Left hindlimb (tissue), 1 donor: ENCODE data around the gene DRD3.

Experiments
- DNase-seq: peaks from one replicate; pipeline ENCODE4 v3.0.0-alpha.2; 2018

The DRD3 gene

GRCh38 chr3:114176890-114177289 is 2.0 kb downstream of the DRD3 start:
- no peak for DNase-seq

DNA sequence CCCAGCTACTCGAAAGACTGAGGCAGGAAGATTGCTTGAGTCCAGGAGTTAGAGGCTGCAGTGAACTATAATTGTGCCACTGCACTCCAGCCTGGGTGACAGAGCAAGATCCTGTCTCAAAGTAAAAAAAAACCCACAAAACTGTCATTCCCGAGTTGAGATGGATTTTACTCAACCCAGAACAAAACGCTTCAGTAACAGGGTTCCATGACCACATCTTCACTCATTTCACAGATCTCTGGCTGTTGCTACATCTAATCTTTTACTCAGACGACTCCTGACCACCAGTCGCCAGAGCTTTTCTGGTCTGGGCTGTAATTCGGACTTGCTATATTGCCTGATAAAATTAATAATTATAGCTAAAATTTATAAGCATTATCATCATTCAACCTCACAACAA is 2.4 kb downstream of the DRD3 start:
- no peak for DNase-seq

DNA sequence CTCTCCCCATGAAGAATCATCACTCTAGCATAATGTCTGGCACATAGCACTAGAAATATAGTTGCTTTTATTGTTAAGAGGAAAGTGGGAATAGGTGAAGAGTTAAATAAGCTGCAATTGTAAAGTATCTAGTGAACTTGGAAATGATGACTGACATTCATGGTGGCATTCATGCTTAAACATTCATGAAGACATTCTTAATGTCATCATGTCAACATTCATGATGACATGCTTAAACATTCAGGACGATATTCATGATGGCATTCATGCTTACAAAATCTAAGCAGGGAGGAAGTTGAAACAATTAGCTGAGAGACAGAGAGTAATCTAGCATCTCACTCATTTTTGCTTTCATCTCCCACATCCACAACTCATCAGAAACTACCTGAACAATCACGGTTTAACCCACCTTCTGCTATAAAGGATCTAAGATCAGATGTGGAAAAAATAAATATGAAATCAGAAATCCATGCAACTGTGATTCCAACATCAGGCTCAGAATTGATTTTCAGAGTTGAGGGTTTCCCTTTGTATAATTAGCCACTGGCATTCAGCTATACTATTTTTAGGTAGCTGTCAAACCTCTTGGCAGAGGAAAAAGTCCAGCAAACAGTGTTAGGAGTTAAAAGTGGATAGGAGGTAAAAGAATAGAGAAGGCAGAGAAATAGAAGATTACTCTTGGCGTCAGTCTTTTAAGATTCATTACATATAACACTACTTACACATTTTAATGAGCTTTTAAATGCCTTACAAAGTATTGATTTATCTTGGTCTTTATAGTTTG is 3.5 kb downstream of the DRD3 start:
- no peak for DNase-seq

DNA sequence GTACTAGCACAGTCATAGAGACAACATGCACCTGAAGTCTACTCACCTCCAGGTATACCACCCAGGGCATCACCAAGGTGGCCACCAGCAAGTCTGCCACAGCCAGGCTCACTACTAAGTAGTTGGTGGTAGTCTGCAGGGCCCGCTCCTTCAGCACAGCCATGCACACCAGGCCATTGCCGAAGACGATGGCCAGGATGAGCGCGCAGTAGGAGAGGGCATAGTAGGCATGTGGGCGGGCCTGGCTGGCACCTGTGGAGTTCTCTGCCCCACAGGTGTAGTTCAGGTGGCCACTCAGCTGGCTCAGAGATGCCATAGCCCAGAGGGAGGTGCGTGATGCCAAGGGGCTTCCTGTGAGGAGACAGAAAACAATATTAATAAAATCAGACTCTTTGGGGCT is 7.2 kb downstream of the DRD3 start:
- DNase-seq = no peak

DNA sequence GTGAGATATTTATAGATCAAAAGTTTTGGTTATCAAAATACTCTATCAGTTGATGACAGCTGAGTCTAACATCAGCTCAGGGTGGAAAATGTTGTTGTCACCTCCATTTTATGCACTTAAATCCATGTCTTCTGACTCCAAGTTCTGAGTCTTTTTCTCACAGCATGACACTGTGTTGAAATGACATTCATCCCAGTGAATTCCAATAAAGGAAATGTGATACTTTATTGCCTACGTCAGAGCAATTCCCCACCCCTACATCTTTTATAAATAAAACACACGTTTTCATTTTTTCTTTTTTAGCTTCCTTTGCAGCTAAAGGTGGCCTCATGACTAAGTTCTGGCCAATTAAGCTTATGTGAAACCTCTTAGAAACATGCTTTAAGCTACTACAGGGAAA is 10.7 kb downstream of the DRD3 start:
- no peak for DNase-seq

DNA sequence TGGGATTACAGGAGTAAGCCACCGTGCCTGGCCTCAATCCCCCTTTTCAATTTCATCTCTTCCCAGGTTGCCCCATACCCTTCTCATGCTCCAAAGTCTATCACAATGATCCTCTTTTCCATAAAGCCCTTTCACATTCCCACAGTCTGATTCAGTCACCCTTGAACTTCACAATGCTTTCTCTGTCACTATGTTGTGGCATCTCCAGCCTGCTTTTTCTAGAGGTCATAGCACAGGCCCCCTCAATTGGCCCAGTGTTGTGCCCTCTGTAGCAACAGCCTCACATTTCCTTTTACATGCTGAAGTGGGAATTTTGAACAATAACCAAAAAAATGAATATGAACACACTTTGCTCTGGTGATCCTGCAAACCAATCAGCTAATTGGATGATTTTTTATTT is 21.5 kb downstream of the DRD3 start:
- DNase-seq = no peak

GRCh38 chr3:114155370-114155821 is 23.5 kb downstream of the DRD3 start:
- no peak for DNase-seq

DNA sequence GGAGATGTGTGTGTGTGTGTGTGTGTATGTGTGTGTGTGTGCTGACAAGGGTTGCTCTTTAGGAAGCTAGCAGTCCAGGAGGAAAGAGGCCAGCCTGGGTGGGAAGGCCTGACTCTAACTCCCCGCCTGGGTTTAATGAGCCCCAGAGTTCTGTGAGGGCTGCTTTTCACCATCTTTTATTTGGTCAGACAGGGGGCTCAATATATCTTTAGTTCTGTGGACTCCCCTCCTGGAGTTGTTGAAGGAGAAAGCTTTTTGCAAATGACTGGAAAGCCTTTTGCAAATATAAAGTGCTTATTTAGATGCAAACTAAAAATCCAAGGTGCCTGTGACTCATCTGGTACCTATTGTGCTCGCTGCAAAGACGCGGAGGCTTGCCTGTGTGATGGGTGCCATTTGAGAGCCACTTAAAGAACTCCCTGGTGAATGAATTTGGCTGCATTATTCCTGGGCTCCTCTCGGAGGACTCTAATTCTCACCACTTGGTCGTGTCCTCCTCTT is 24.5 kb downstream of the DRD3 start:
- no peak for DNase-seq

- DNase-seq = peak; percentile 88
Measured at GRCh38 chr3:114152519-114153151, 26.2 kb downstream of the DRD3 start.

GRCh38 chr3:114151091-114151490 is 27.8 kb downstream of the DRD3 start:
- DNase-seq = no peak

DNA sequence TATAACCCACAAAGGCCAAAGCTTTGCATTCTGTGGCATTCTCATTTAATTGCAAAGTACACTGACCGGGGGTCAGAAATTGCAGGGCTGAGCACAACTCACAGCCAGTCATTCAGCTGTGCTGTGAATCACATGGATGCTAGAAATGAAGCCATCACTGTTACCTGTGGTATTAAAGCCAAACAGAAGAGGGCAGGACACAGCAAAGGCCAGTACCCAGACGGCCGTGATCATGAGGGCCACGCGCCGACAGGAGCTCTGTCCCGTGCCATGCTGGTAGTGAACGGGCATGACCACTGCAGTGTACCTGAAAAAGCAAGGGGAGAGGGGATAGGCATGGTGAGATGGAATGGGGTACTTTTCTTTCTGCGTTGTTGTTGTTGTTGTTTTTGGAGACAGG is 31.6 kb downstream of the DRD3 start:
- DNase-seq = no peak

- peak; percentile 54 for DNase-seq
Measured at GRCh38 chr3:114144909-114145688, 33.8 kb downstream of the DRD3 start.

- no peak for DNase-seq
Measured at GRCh38 chr3:114143817-114144216, 35.0 kb downstream of the DRD3 start.

GRCh38 chr3:114139836-114140235 is 39.0 kb downstream of the DRD3 start:
- no peak for DNase-seq

GRCh38 chr3:114133947-114134346 is 44.9 kb downstream of the DRD3 start:
- no peak for DNase-seq

DNA sequence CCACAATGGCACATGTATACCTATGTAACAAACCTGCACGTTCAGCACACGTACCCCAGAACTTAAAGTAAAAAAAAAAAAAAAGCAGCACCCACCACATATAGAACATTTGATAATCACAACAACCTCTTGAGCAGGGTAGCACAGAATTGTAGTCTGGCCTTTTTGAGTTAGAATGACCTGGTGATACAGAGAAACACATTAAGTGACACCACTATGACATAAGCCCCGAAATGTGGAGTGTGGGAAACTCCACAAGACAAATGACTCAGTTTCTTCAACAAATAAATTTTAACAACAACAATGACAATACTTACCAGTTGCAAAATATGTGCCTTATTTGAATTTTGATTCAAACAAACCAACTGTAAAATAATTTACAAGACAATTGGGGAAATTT is 46.4 kb downstream of the DRD3 start:
- no peak for DNase-seq

GRCh38 chr3:114128826-114129225 is 50.0 kb downstream of the DRD3 start:
- DNase-seq = no peak

- DNase-seq = no peak
Measured at GRCh38 chr3:114128231-114128630, 50.6 kb downstream of the DRD3 start.

GRCh38 chr3:114127517-114127916 is 51.3 kb downstream of the DRD3 start:
- no peak for DNase-seq

- no peak for DNase-seq
Measured at GRCh38 chr3:114126461-114126860, 52.4 kb downstream of the DRD3 start.

DNA sequence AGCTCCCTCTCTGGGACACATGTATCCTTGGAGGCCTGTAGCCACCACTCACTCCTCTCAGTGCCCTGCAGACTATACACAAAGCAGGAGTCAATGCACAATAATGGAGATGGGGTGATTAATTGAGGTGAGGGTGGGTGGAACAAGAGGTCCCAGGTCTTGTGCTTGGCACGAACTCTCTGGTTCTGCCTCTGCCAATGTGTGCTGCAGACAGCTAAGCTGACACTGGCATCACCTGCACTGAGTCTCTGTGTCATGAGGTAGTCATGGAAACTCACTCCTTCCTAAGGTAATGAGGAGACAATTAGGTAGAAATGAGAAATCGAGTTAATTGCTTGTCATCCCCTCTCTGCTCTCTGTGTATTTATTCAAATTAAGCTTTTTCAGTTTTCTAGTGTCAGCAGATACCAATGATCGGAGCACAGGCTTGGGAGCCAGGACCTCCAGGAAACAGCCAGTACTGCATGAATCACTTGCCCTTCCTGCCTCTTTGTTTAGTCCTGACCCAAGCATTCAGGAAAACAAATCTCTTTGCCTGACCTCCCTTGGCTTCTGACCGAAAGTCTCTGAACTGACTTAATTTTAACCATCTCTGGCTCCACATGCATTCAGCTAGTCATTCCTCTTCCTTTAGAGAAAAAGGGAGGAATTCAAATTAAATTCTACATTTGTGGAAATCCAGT is 56.7 kb downstream of the DRD3 start:
- no peak for DNase-seq

- no peak for DNase-seq
Measured at GRCh38 chr3:114120211-114120610, 58.6 kb downstream of the DRD3 start.

GRCh38 chr3:114119776-114120175 is 59.1 kb downstream of the DRD3 start:
- DNase-seq = no peak
